ENCODE results near the gene SH3PXD2A. TPM values are rescaled to one million over a fixed set of nuclear protein-coding genes. Genes with fewer than 3 reads are reported as not detected.

The SH3PXD2A gene
- total RNA-seq, 1 donor from 2014 or later: 56.2 TPM

GRCh38 chr10:103757531-103758293 lies 97.7 kb downstream of the SH3PXD2A start:
- H3K4me1 ChIP-seq: peaks cover 52% of the 10 kb centered on the region
- no peaks in the 10 kb centered on the region for H3K36me3 ChIP-seq
- intact Hi-C loops (cut with DNase I): no loop called here
- H3K27me3 ChIP-seq: no peaks in the 10 kb centered on the region
- DNase-seq (ENCODE audit: extremely low spot score in 2 of 2): no peak
- H3K9me3 ChIP-seq: no peaks in the 10 kb centered on the region
- no peak overlapping the region for H3K4me3 ChIP-seq
- H3K27ac ChIP-seq: peak overlapping the region; percentile 83
- no peak for TF ChIP-seq POLR2A (IDR thresholded peaks at IDR 0.05)
- peak; percentile 22 to 76 for TF ChIP-seq POLR2AphosphoS5 (IDR thresholded peaks at IDR 0.05; ENCODE audit: insufficient read depth in 1 of 2, low read depth in 1 of 2)

DNA sequence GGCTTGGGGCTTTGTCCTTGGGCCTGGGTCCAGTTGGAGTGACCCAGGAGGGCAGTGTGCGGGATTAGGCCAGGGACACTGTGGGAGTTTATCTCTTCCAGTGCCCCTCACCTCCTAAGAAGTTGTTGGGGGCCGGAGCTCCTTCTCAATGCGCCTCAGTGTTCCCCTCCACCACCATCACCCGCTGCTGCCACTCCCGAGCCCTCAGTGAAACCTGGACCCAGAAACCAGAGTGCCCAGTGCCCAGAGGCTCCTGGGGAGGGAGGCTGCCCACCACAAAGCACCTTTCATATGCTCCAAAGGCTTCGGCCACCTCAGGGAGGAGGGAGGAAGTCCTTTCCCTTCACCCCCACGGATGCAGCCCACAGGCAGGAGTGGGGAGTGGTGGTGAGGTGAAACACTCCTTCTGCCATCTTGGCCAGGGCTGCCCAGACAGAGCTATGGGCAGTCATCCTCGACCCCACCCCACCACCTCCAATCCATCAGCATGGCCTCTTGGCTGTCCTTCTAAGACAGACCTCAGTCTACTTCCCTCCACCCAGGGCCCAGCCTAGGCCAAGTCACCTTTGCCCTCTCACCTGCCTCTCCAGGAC lies 99.0 kb downstream of the SH3PXD2A start:
- TF ChIP-seq POLR2AphosphoS5 (IDR thresholded peaks at IDR 0.05; ENCODE audit: insufficient read depth in 1 of 2, low read depth in 1 of 2) (no peak), POLR2A (IDR thresholded peaks at IDR 0.05) (no peak)
- TF ChIP-seq, protein P1, sequence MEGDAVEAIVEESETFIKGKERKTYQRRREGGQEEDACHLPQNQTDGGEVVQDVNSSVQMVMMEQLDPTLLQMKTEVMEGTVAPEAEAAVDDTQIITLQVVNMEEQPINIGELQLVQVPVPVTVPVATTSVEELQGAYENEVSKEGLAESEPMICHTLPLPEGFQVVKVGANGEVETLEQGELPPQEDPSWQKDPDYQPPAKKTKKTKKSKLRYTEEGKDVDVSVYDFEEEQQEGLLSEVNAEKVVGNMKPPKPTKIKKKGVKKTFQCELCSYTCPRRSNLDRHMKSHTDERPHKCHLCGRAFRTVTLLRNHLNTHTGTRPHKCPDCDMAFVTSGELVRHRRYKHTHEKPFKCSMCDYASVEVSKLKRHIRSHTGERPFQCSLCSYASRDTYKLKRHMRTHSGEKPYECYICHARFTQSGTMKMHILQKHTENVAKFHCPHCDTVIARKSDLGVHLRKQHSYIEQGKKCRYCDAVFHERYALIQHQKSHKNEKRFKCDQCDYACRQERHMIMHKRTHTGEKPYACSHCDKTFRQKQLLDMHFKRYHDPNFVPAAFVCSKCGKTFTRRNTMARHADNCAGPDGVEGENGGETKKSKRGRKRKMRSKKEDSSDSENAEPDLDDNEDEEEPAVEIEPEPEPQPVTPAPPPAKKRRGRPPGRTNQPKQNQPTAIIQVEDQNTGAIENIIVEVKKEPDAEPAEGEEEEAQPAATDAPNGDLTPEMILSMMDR (IDR thresholded peaks at IDR 0.05): no peak
- H3K4me1 ChIP-seq: peaks cover 48% of the 10 kb centered on the region
- H3K36me3 ChIP-seq: no peaks in the 10 kb centered on the region
- intact Hi-C loops (cut with DNase I): no loop called here
- H3K27ac ChIP-seq: peak overlapping the region; percentile 83
- no peak overlapping the region for H3K4me3 ChIP-seq
- no peak for DNase-seq (ENCODE audit: extremely low spot score in 2 of 2)
- H3K9me3 ChIP-seq: no peaks in the 10 kb centered on the region
- no peaks in the 10 kb centered on the region for H3K27me3 ChIP-seq

DNA sequence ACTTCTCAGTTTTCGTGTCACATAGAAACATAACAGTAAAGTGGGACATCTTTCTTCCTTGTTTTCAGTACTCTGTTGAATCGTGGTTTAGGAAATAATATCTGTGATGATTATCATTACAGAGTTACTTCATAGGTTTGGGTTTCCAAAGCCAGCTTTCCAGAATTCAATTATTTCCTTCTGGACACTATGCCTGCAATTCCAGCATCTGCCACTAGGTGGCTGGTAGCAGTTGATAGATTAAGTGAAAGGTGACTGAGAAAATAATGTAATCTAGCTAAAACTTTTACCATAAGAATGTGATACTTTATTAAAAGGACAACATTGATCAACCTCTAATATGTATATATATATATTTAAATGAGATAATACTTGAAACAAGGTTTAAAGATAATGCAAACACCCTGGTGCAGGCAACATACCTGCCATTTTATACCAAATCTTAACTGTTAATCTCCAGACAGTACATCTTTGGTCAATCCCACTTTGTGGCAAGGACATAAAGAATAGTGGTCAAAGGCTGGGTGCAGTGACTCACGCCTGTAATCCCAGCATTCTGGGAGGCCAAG lies 102.6 kb downstream of the SH3PXD2A start:
- peaks cover 26% of the 10 kb centered on the region for H3K4me1 ChIP-seq

GRCh38 chr10:103751667-103752290 lies 103.6 kb downstream of the SH3PXD2A start:
- Histone ChIP-seq H3K4me1 (peaks cover 26% of the 10 kb centered on the region), H3K9me3 (no peaks in the 10 kb centered on the region), H3K36me3 (no peaks in the 10 kb centered on the region), H3K4me3 (no peak overlapping the region), H3K27ac (peak overlapping the region; percentile 23), H3K27me3 (no peaks in the 10 kb centered on the region)
- TF ChIP-seq POLR2A (IDR thresholded peaks at IDR 0.05) (no peak), POLR2AphosphoS5 (IDR thresholded peaks at IDR 0.05; ENCODE audit: insufficient read depth in 1 of 2, low read depth in 1 of 2) (no peak)
- TF ChIP-seq, protein P1 (IDR thresholded peaks at IDR 0.05): no peak
- intact Hi-C loops (cut with DNase I): no loop called here
- no peak for DNase-seq (ENCODE audit: extremely low spot score in 2 of 2)

More for the DNA sequence above, 102.6 kb downstream of the SH3PXD2A start:
- Histone ChIP-seq H3K9me3 (no peaks in the 10 kb centered on the region), H3K27ac (no peak overlapping the region), H3K4me3 (no peak overlapping the region), H3K36me3 (no peaks in the 10 kb centered on the region), H3K27me3 (no peaks in the 10 kb centered on the region)
- TF ChIP-seq, protein P1 (IDR thresholded peaks at IDR 0.05): peak in 1 of 3 experiments; percentile 48
- no peak for TF ChIP-seq POLR2AphosphoS5 (IDR thresholded peaks at IDR 0.05; ENCODE audit: insufficient read depth in 1 of 2, low read depth in 1 of 2)
- no peak for TF ChIP-seq POLR2A (IDR thresholded peaks at IDR 0.05)
- DNase-seq (ENCODE audit: extremely low spot score in 2 of 2): no peak
- intact Hi-C loops (cut with DNase I): no loop called here

GRCh38 chr10:103750836-103751235 lies 104.5 kb downstream of the SH3PXD2A start:
- intact Hi-C loops (cut with DNase I): no loop called here
- no peak for TF ChIP-seq POLR2A (IDR thresholded peaks at IDR 0.05)
- TF ChIP-seq, protein P1 (IDR thresholded peaks at IDR 0.05): no peak
- no peak for TF ChIP-seq POLR2AphosphoS5 (IDR thresholded peaks at IDR 0.05; ENCODE audit: insufficient read depth in 1 of 2, low read depth in 1 of 2)
- no peak for DNase-seq (ENCODE audit: extremely low spot score in 2 of 2)
- no peak overlapping the region for H3K4me3 ChIP-seq
- H3K36me3 ChIP-seq: no peaks in the 10 kb centered on the region
- H3K27me3 ChIP-seq: no peaks in the 10 kb centered on the region
- no peaks in the 10 kb centered on the region for H3K9me3 ChIP-seq
- peaks cover 26% of the 10 kb centered on the region for H3K4me1 ChIP-seq
- no peak overlapping the region for H3K27ac ChIP-seq
